Chondrocyte (in vitro differentiated cells): Measurements from ENCODE around the gene CRTC2. TPM values are rescaled to one million over a fixed set of nuclear protein-coding genes. Genes with fewer than 3 reads are reported as not detected.

Source experiments
- DNase-seq: peaks from one replicate; pipeline ENCODE4 v3.0.0; 2021; ENCODE audit warnings: mixed read lengths, low spot score
- H3K27ac Mint-ChIP-seq: one replicate; pipeline ENCODE4 v1.8.0; 2021; ENCODE audit warnings: mild to moderate bottlenecking, moderate library complexity, mixed read lengths; ENCODE audit not compliant: unreplicated experiment
- H3K27me3 Mint-ChIP-seq: 2 replicates; pipeline ENCODE4 v1.8.0; 2021; ENCODE audit warnings: low read depth, mixed read lengths
- H3K36me3 Mint-ChIP-seq: 2 replicates; pipeline ENCODE4 v1.8.0; 2021; ENCODE audit warnings: low read depth, mixed read lengths
- H3K4me1 Mint-ChIP-seq: 2 replicates; pipeline ENCODE4 v1.8.0; 2021; ENCODE audit warnings: low read depth, mild to moderate bottlenecking, mixed read lengths
- H3K4me3 Mint-ChIP-seq: one replicate; pipeline ENCODE4 v1.8.0; 2021; ENCODE audit warnings: mild to moderate bottlenecking, moderate library complexity, mixed read lengths; ENCODE audit not compliant: unreplicated experiment
- H3K9me3 Mint-ChIP-seq: 2 replicates; pipeline ENCODE4 v1.8.0; 2021; ENCODE audit warnings: low read depth, mixed read lengths
- CTCF ChIP-seq: fragments of 200-600 bp; sonication (generic); IDR thresholded peaks from 2 replicates; pipeline ENCODE4 v1.5.0; 2021; ENCODE audit warnings: antibody characterized with exemption, mild to moderate bottlenecking, moderate library complexity
- total RNA-seq: library from RNA; stranded (reverse); gene quantifications from 3 replicates; pipeline ENCODE4 v1.2.1, GENCODE V29; 2021

Gene CRTC2
- total RNA-seq, 1 donor from 2014 or later = 24.2 TPM

GRCh38 chr1:153944827-153945117 is 13.6 kb downstream of the CRTC2 start:
- no peak for TF ChIP-seq CTCF
- Mint-ChIP-seq H3K9me3 (no peaks in the 10 kb centered on the region), H3K36me3 (peaks cover 20% of the 10 kb centered on the region), H3K27me3 (no peaks in the 10 kb centered on the region), H3K4me1 (peaks cover 17% of the 10 kb centered on the region), H3K4me3 (peak overlapping the region; percentile 80), H3K27ac (peak overlapping the region; percentile 71)
- peak; percentile 12 for DNase-seq

- H3K9me3 Mint-ChIP-seq = no peaks in the 10 kb centered on the region
- H3K27me3 Mint-ChIP-seq = no peaks in the 10 kb centered on the region
- no peak for TF ChIP-seq CTCF
- peak overlapping the region; percentile 71 for H3K27ac Mint-ChIP-seq
- no peak overlapping the region for H3K4me3 Mint-ChIP-seq
- H3K4me1 Mint-ChIP-seq = peaks cover 17% of the 10 kb centered on the region
- DNase-seq = no peak
- H3K36me3 Mint-ChIP-seq = peaks cover 20% of the 10 kb centered on the region
Measured at GRCh38 chr1:153944005-153944826, 14.2 kb downstream of the CRTC2 start.

GRCh38 chr1:153942766-153943549 is 15.5 kb downstream of the CRTC2 start:
- no peaks in the 10 kb centered on the region for H3K9me3 Mint-ChIP-seq
- H3K27ac Mint-ChIP-seq = no peak overlapping the region
- H3K4me3 Mint-ChIP-seq = no peak overlapping the region
- DNase-seq = no peak
- peaks cover 18% of the 10 kb centered on the region for H3K36me3 Mint-ChIP-seq
- peaks cover 17% of the 10 kb centered on the region for H3K4me1 Mint-ChIP-seq
- TF ChIP-seq CTCF = no peak
- no peaks in the 10 kb centered on the region for H3K27me3 Mint-ChIP-seq

GRCh38 chr1:153941826-153942725 is 16.3 kb downstream of the CRTC2 start:
- TF ChIP-seq CTCF = no peak
- Mint-ChIP-seq H3K4me3 (no peak overlapping the region), H3K27ac (no peak overlapping the region), H3K9me3 (no peaks in the 10 kb centered on the region), H3K4me1 (peaks cover 17% of the 10 kb centered on the region), H3K36me3 (peaks cover 24% of the 10 kb centered on the region), H3K27me3 (no peaks in the 10 kb centered on the region)
- no peak for DNase-seq

- no peak overlapping the region for H3K27ac Mint-ChIP-seq
- H3K36me3 Mint-ChIP-seq = peaks cover 32% of the 10 kb centered on the region
- no peaks in the 10 kb centered on the region for H3K9me3 Mint-ChIP-seq
- no peak for DNase-seq
- H3K4me3 Mint-ChIP-seq = no peak overlapping the region
- peaks cover 13% of the 10 kb centered on the region for H3K4me1 Mint-ChIP-seq
- no peaks in the 10 kb centered on the region for H3K27me3 Mint-ChIP-seq
- TF ChIP-seq CTCF = no peak
Measured at GRCh38 chr1:153940756-153941155, 17.7 kb downstream of the CRTC2 start.
